Vagina (tissue), 2 donors: ENCODE measurements around the gene IRF1.

Experiments
- POLR2A ChIP-seq, 2 donors: fragments of 450-650 bp; IDR thresholded peaks; one replicate each; pipeline ENCODE4 v1.6.1; 2017; ENCODE audit warnings: antibody characterized with exemption in 2 of 2, mild to moderate bottlenecking in 2 of 2, moderate library complexity in 2 of 2
- POLR2AphosphoS5 ChIP-seq, 2 donors: sonication (generic); formaldehyde crosslinking; IDR thresholded peaks; one replicate each; pipeline ENCODE4 v1.9.0; 2017; ENCODE audit warnings: antibody characterized with exemption in 2 of 2, mild to moderate bottlenecking in 2 of 2, low read depth in 1 of 2; ENCODE audit not compliant: insufficient read depth in 1 of 2
- TF ChIP-seq, protein P1 (sequence below), 3 experiments: fragments of 450-650 bp in 2 of 3; fragments of 200-600 bp in 1 of 3; sonication (generic) in 1 of 3; IDR thresholded peaks; one replicate each; pipeline ENCODE4 v1.5.1; 2017 to 2019; ENCODE audit warnings: antibody characterized with exemption in 3 of 3, mild to moderate bottlenecking in 2 of 3, moderate library complexity in 2 of 3

DNA sequence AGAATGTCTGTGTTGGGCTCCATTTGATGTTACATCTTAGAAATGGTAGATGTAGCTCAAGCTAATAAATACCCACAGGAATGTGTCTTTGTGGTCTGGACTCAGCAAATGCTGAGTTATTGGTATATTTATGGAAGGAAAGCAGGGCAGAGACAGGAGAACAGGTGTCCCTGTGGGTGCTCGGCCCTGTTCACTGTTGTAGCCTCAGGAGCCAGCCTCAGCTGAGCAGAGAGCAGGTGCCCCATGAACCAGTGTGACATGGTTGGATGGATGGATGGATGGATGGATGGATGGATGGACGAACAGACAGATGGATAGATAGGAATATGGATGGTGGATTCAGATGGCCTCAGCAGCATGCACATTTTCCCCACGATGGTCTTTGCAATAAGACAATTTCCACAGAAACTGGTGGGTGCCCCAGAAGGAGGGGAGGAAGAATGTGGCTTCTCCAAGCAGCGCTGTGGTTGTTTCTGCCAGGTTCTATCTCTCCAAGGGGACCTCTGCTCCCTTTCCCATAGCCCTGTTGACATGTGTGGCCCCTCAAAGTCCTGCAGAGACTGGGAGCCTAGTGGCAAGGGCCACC lies 8.2 kb upstream of the IRF1 start:
- no peak for TF ChIP-seq POLR2A (IDR thresholded peaks at IDR 0.05)
- TF ChIP-seq, protein P1, sequence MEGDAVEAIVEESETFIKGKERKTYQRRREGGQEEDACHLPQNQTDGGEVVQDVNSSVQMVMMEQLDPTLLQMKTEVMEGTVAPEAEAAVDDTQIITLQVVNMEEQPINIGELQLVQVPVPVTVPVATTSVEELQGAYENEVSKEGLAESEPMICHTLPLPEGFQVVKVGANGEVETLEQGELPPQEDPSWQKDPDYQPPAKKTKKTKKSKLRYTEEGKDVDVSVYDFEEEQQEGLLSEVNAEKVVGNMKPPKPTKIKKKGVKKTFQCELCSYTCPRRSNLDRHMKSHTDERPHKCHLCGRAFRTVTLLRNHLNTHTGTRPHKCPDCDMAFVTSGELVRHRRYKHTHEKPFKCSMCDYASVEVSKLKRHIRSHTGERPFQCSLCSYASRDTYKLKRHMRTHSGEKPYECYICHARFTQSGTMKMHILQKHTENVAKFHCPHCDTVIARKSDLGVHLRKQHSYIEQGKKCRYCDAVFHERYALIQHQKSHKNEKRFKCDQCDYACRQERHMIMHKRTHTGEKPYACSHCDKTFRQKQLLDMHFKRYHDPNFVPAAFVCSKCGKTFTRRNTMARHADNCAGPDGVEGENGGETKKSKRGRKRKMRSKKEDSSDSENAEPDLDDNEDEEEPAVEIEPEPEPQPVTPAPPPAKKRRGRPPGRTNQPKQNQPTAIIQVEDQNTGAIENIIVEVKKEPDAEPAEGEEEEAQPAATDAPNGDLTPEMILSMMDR (IDR thresholded peaks at IDR 0.05), result no peak
- no peak for TF ChIP-seq POLR2AphosphoS5 (IDR thresholded peaks at IDR 0.05; ENCODE audit: insufficient read depth in 1 of 2, low read depth in 1 of 2)
